Progenitor cell of endocrine pancreas (in vitro differentiated cells): Measurements from ENCODE around the gene PLPP4. TPM values are rescaled to one million over a fixed set of nuclear protein-coding genes. Genes with fewer than 3 reads are reported as not detected.

Source experiments
- DNase-seq: peaks from one replicate; pipeline ENCODE4 v3.0.0; 2021; ENCODE audit warnings: low spot score; ENCODE audit not compliant: unreplicated experiment
- H3K27ac Mint-ChIP-seq: 2 replicates; pipeline ENCODE4 v1.8.0; 2021; ENCODE audit warnings: mild to moderate bottlenecking, moderate library complexity, mixed read lengths
- H3K27me3 Mint-ChIP-seq: 2 replicates; pipeline ENCODE4 v1.8.0; 2021; ENCODE audit warnings: mixed read lengths
- H3K36me3 Mint-ChIP-seq: 2 replicates; pipeline ENCODE4 v1.8.0; 2022; ENCODE audit warnings: mixed read lengths; ENCODE audit not compliant: insufficient read depth
- H3K4me1 Mint-ChIP-seq: 2 replicates; pipeline ENCODE4 v1.8.0; 2021; ENCODE audit warnings: low read depth, mixed read lengths
- H3K4me3 Mint-ChIP-seq: 2 replicates; pipeline ENCODE4 v1.8.0; 2021; ENCODE audit warnings: low read depth, mild to moderate bottlenecking, moderate library complexity, mixed read lengths
- H3K9me3 Mint-ChIP-seq: 2 replicates; pipeline ENCODE4 v1.8.0; 2021; ENCODE audit warnings: low read depth, mixed read lengths
- total RNA-seq: library from RNA; stranded (reverse); gene quantifications from 2 replicates; pipeline ENCODE4 v1.2.1, GENCODE V29; 2021
- TF ChIP-seq, protein P1 (sequence below): fragments of 200-600 bp; sonication (generic); IDR thresholded peaks from one replicate; pipeline ENCODE4 v1.5.0; 2021; ENCODE audit warnings: antibody characterized with exemption, mild to moderate bottlenecking; ENCODE audit not compliant: unreplicated experiment

The PLPP4 gene
- total RNA-seq, 1 donor from 2014 or later = not detected

DNA sequence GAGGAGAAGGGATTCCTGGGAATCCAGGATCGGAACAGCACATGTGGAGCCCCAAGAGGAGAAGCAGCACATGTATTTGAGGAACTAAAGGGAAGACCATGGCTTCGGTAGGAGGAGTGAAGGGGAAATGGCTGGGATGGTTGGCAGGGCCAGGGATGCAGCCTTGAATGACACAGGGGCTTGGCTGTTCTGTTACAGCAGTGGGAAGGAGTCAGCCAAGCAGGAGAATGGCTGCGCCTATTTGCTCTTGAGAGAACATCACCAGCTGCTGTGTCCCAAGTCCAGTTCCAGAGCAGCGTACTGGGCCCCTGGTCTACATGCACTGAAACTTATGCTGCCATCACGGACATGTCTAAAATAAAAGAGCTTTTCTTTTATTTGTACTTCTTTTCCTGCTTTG lies 130.0 kb downstream of the PLPP4 start:
- DNase-seq = no peak
- TF ChIP-seq, protein P1, sequence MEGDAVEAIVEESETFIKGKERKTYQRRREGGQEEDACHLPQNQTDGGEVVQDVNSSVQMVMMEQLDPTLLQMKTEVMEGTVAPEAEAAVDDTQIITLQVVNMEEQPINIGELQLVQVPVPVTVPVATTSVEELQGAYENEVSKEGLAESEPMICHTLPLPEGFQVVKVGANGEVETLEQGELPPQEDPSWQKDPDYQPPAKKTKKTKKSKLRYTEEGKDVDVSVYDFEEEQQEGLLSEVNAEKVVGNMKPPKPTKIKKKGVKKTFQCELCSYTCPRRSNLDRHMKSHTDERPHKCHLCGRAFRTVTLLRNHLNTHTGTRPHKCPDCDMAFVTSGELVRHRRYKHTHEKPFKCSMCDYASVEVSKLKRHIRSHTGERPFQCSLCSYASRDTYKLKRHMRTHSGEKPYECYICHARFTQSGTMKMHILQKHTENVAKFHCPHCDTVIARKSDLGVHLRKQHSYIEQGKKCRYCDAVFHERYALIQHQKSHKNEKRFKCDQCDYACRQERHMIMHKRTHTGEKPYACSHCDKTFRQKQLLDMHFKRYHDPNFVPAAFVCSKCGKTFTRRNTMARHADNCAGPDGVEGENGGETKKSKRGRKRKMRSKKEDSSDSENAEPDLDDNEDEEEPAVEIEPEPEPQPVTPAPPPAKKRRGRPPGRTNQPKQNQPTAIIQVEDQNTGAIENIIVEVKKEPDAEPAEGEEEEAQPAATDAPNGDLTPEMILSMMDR = no peak
- Mint-ChIP-seq H3K9me3 (no peaks in the 10 kb centered on the region), H3K27ac (no peak overlapping the region), H3K4me1 (no peaks in the 10 kb centered on the region), H3K4me3 (no peak overlapping the region), H3K27me3 (peaks cover 2% of the 10 kb centered on the region), H3K36me3 (no peaks in the 10 kb centered on the region)

DNA sequence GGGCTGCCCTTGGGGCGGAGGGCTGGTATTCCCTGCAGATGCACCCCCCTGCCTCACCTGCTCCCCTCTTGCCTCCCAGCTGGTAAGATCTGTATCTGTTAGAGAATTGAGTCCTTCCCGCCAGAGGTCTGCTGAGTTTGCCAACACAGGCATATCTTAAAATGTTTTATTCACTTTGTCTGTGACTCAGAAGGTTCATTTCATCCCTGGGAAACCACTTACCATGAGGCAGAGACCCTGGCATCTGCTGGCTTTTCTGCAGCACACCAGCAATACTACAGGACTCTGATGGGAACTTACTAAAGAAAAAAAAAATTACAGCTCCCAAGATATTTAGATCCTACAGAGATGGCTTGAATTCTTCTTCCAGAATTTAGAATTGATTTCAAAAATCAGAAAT lies 131.3 kb downstream of the PLPP4 start:
- no peak overlapping the region for H3K4me3 Mint-ChIP-seq

DNA sequence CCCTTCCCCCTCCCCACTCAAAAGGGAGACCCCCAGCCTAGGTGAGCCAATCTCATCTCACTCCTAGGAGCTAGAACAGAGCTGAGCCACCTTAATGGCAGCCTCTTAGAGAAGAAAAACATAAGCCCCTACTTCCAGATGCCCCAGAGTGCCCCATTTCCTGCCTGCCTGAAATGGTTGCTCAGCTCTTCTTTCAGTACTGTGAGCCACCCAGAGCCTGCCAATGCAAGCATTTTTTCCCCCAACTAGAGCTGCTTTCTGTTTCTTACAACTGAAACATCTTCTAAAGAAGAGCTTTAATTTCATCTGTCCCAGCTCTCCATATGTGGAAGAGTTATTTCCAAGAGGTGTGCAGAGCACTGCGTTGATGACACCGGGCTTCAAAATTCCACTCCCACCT lies 136.7 kb downstream of the PLPP4 start:
- H3K4me3 Mint-ChIP-seq = no peak overlapping the region
- H3K36me3 Mint-ChIP-seq = no peaks in the 10 kb centered on the region
- H3K27me3 Mint-ChIP-seq = peaks cover 1% of the 10 kb centered on the region
- H3K4me1 Mint-ChIP-seq = no peaks in the 10 kb centered on the region
- H3K9me3 Mint-ChIP-seq = no peaks in the 10 kb centered on the region
- no peak for DNase-seq
- H3K27ac Mint-ChIP-seq = no peak overlapping the region
- TF ChIP-seq, protein P1 = no peak

More for the DNA sequence above, 131.3 kb downstream of the PLPP4 start:
- no peak overlapping the region for H3K27ac Mint-ChIP-seq
- peaks cover 2% of the 10 kb centered on the region for H3K27me3 Mint-ChIP-seq
- no peak for DNase-seq
- no peaks in the 10 kb centered on the region for H3K9me3 Mint-ChIP-seq
- H3K36me3 Mint-ChIP-seq = no peaks in the 10 kb centered on the region
- no peaks in the 10 kb centered on the region for H3K4me1 Mint-ChIP-seq
- TF ChIP-seq, protein P1 = no peak

DNA sequence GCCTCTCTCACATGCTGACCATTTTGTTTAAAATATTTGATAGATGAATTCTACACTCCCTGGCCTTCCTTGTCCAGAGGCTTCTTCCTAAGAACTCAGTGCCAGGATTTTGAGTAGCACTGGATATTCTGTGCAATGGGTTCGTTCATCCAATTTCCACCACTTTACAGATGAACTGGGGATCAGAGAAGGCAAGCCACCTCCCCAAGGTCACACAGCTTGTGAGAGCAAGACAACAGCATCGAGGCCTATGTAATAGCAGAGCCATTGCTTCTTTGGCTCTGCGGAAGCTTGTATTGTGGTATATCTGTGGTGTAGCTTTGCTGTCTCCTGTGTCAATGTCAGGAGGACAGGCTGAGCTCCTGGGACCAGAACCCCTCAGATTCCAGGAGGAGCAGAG lies 140.9 kb downstream of the PLPP4 start:
- H3K27ac Mint-ChIP-seq = no peak overlapping the region
- no peaks in the 10 kb centered on the region for H3K4me1 Mint-ChIP-seq
- no peaks in the 10 kb centered on the region for H3K36me3 Mint-ChIP-seq
- no peak for DNase-seq
- H3K27me3 Mint-ChIP-seq = peaks cover 5% of the 10 kb centered on the region
- TF ChIP-seq, protein P1 = no peak
- H3K9me3 Mint-ChIP-seq = peaks cover 3% of the 10 kb centered on the region
- no peak overlapping the region for H3K4me3 Mint-ChIP-seq

DNA sequence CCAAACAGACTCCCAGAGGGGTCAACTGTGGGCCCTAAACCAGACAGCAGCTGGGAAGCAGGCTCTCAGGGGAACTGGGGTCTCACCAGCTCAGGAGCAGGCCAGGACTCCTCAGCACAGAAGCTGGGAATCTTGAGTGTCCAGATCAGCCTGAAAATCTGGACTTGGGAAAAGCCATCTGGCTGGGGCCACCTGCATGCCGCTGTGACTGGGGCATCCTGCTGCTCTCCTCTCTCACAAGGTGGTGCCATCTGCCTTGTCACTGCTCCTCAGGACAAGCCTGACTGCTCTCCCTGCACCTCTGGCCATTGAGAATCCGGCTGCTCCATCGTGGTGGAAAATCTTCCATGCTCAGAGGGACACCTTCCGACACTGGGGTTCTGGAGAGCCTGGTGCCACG lies 141.4 kb downstream of the PLPP4 start:
- no peak overlapping the region for H3K27ac Mint-ChIP-seq
- no peak overlapping the region for H3K4me3 Mint-ChIP-seq
- no peaks in the 10 kb centered on the region for H3K36me3 Mint-ChIP-seq
- H3K27me3 Mint-ChIP-seq = peaks cover 5% of the 10 kb centered on the region
- H3K4me1 Mint-ChIP-seq = no peaks in the 10 kb centered on the region
- DNase-seq = no peak
- H3K9me3 Mint-ChIP-seq = peaks cover 7% of the 10 kb centered on the region
- TF ChIP-seq, protein P1 = no peak
